Measurements from ENCODE around the gene ZSCAN5C.
"Not testable (repeated sequence)": the region's sequence is repeated elsewhere in the genome, so short reads cannot be mapped to it uniquely, and the experiment has no call there.

ZSCAN5C gene

GRCh38 chr19:56193981-56194640, 8.0 kb upstream of the ZSCAN5C start:
- DNase-seq (ENCODE audit: low read depth in 2 of 2), result no peak

- DNase-seq (ENCODE audit: low read depth in 2 of 2), result not testable (repeated sequence)
These were observed 4.4 kb upstream of the ZSCAN5C start, which contains the start of gene ZSCAN5B for GRCh38 chr19:56197646-56198045. Gene ZSCAN5B, minus strand, starts transcription at chr19:56197783. Its CDS starts 4,731 bp downstream, at chr19:56193052.

GRCh38 chr19:56199687-56200086, 2.4 kb upstream of the ZSCAN5C start:
- DNase-seq (ENCODE audit: low read depth in 2 of 2), result no peak

GRCh38 chr19:56207581-56207980, 5.5 kb downstream of the ZSCAN5C start:
- not testable (repeated sequence) for DNase-seq (ENCODE audit: low read depth in 2 of 2)

GRCh38 chr19:56209091-56209490, 7.0 kb downstream of the ZSCAN5C start:
- no peak for DNase-seq (ENCODE audit: low read depth in 2 of 2)

- DNase-seq (ENCODE audit: low read depth in 2 of 2), result not testable (repeated sequence)
These were observed 8.0 kb downstream of the ZSCAN5C start for GRCh38 chr19:56210036-56210435.

GRCh38 chr19:56211718-56212117, 9.6 kb downstream of the ZSCAN5C start:
- DNase-seq (ENCODE audit: low read depth in 2 of 2), result no peak

- DNase-seq (ENCODE audit: low read depth in 2 of 2), result no peak
These were observed 15.2 kb downstream of the ZSCAN5C start for GRCh38 chr19:56217039-56217949.

GRCh38 chr19:56218961-56219360, 16.9 kb downstream of the ZSCAN5C start:
- DNase-seq (ENCODE audit: low read depth in 2 of 2), result no peak

- DNase-seq (ENCODE audit: low read depth in 2 of 2), result not testable (repeated sequence)
These were observed 19.4 kb downstream of the ZSCAN5C start for GRCh38 chr19:56221442-56221841.

GRCh38 chr19:56221851-56222250, 19.8 kb downstream of the ZSCAN5C start:
- no peak for DNase-seq (ENCODE audit: low read depth in 2 of 2)

- DNase-seq (ENCODE audit: low read depth in 2 of 2), result no peak
These were observed 20.8 kb downstream of the ZSCAN5C start for GRCh38 chr19:56222901-56223300.

- no peak for DNase-seq (ENCODE audit: low read depth in 2 of 2)
These were observed 21.4 kb downstream of the ZSCAN5C start for GRCh38 chr19:56223481-56223880.

GRCh38 chr19:56245121-56245740, 43.2 kb downstream of the ZSCAN5C start:
- no peak for DNase-seq (ENCODE audit: low read depth in 2 of 2)

GRCh38 chr19:56245764-56246163, 43.7 kb downstream of the ZSCAN5C start:
- not testable (repeated sequence) for DNase-seq (ENCODE audit: low read depth in 2 of 2)

GRCh38 chr19:56248736-56249338, 46.8 kb downstream of the ZSCAN5C start:
- not testable (repeated sequence) for DNase-seq (ENCODE audit: low read depth in 2 of 2)

- DNase-seq (ENCODE audit: low read depth in 2 of 2), result peak; percentile 21 to 22
These were observed 50.8 kb downstream of the ZSCAN5C start for GRCh38 chr19:56252699-56253422.

- no peak for DNase-seq (ENCODE audit: low read depth in 2 of 2)
These were observed 51.7 kb downstream of the ZSCAN5C start for GRCh38 chr19:56253737-56254136.

GRCh38 chr19:56258272-56258671, 56.2 kb downstream of the ZSCAN5C start:
- DNase-seq (ENCODE audit: low read depth in 2 of 2), result no peak

Data from stimulated activated CD8-positive, alpha-beta memory T cell treated with anti-CD3 and anti-CD28 coated beads, Interleukin-15, amount 100 ng/mL, for 4 hours (primary cell).